Mesendoderm (in vitro differentiated cells): Measurements from ENCODE around the gene TRNP1.

Source experiments
- DNase-seq: peaks from one replicate; pipeline ENCODE4 v3.0.0; 2013
- H2AK5ac ChIP-seq: 2 replicates; pipeline ENCODE4 v1.6.1; 2013; ENCODE audit warnings: low read length, inconsistent platforms
- H2BK120ac ChIP-seq: 2 replicates; pipeline ENCODE4 v1.6.1; 2013; ENCODE audit warnings: low read depth, mild to moderate bottlenecking, low read length, moderate library complexity, mixed read lengths
- H2BK15ac ChIP-seq: replicated peaks from 2 replicates; pipeline ENCODE4 v1.6.1; 2013; ENCODE audit warnings: low read depth, mild to moderate bottlenecking, moderate library complexity
- H2BK5ac ChIP-seq: 2 replicates; pipeline ENCODE4 v1.6.1; 2013; ENCODE audit warnings: low read length, inconsistent platforms
- H3K18ac ChIP-seq: 2 replicates; pipeline ENCODE4 v1.6.1; 2013; ENCODE audit warnings: mild to moderate bottlenecking, low read length, mixed read lengths
- H3K23ac ChIP-seq: one replicate; pipeline ENCODE4 v1.6.1; 2013; ENCODE audit warnings: low read length
- H3K27ac ChIP-seq: 2 replicates; pipeline ENCODE4 v1.5.1; 2013; ENCODE audit warnings: low read depth, mild to moderate bottlenecking, inconsistent platforms, low read length, moderate library complexity
- H3K27me3 ChIP-seq: 2 replicates; pipeline ENCODE4 v1.6.1; 2013; ENCODE audit warnings: low read length, control low read depth, mild to moderate bottlenecking, inconsistent platforms; ENCODE audit not compliant: insufficient read depth, poor library complexity
- H3K36me3 ChIP-seq: 2 replicates; pipeline ENCODE4 v1.6.1; 2013; ENCODE audit warnings: low read length, inconsistent platforms; ENCODE audit not compliant: control insufficient read depth, insufficient read depth
- H3K4ac ChIP-seq: one replicate; pipeline ENCODE4 v1.6.1; 2013; ENCODE audit warnings: low read depth, mild to moderate bottlenecking, low read length, moderate library complexity
- H3K4me1 ChIP-seq: 2 replicates; pipeline ENCODE4 v1.6.1; 2013; ENCODE audit warnings: low read depth, low read length, inconsistent platforms; ENCODE audit not compliant: control insufficient read depth
- H3K4me2 ChIP-seq: 2 replicates; pipeline ENCODE4 v1.6.1; 2013; ENCODE audit warnings: low read length
- H3K4me3 ChIP-seq: 2 replicates; pipeline ENCODE4 v1.5.1; 2013; ENCODE audit warnings: mild to moderate bottlenecking, low read length
- H3K56ac ChIP-seq: one replicate; pipeline ENCODE4 v1.6.1; 2013; ENCODE audit warnings: low read length
- H3K79me1 ChIP-seq: 2 replicates; pipeline ENCODE4 v1.6.1; 2013; ENCODE audit warnings: low read length, inconsistent platforms
- H3K79me2 ChIP-seq: 2 replicates; pipeline ENCODE4 v1.6.1; 2013; ENCODE audit warnings: mild to moderate bottlenecking, low read length; ENCODE audit not compliant: control insufficient read depth, insufficient read depth
- H3K9ac ChIP-seq: 2 replicates; pipeline ENCODE4 v1.6.1; 2013; ENCODE audit warnings: low read length, inconsistent platforms
- H4K5ac ChIP-seq: one replicate; pipeline ENCODE4 v1.6.1; 2013; ENCODE audit warnings: low read length
- H4K8ac ChIP-seq: one replicate; pipeline ENCODE4 v1.6.1; 2013; ENCODE audit warnings: low read depth, mild to moderate bottlenecking, control low read depth, low read length, moderate library complexity
- WGBS: extraction: QIAGEN DNeasy Blood & Tissue Kit; methylation state at CpG from one replicate; pipeline ENCODE4 v1.1.7; 2013; ENCODE audit warnings: low lambda C conversion rate, missing lambda C conversion rate; ENCODE audit not compliant: insufficient coverage; ENCODE audit errors: extremely low coverage; 5-methylcytosine and 5-hydroxymethylcytosine counted together

Gene TRNP1

GRCh38 chr1:26949266-26949925 lies 44.1 kb upstream of the TRNP1 start:
- Histone ChIP-seq H3K4me3 (no peak overlapping the region), H3K23ac (no peak overlapping the region)

GRCh38 chr1:26949926-26950319 lies 43.6 kb upstream of the TRNP1 start:
- DNase-seq: no peak
- peaks cover 8% of the 10 kb centered on the region for H3K36me3 ChIP-seq
- no peak overlapping the region for H3K18ac ChIP-seq
- no peak overlapping the region for H3K27ac ChIP-seq
- no peaks in the 10 kb centered on the region for H3K79me1 ChIP-seq
- H4K5ac ChIP-seq: no peak overlapping the region
- no peak overlapping the region for H3K9ac ChIP-seq
- H3K4me2 ChIP-seq: no peak overlapping the region
- H3K4me3 ChIP-seq: no peak overlapping the region
- H3K27me3 ChIP-seq: no peaks in the 10 kb centered on the region
- H3K56ac ChIP-seq: no peak overlapping the region
- no peak overlapping the region for H2AK5ac ChIP-seq
- H3K79me2 ChIP-seq: no peaks in the 10 kb centered on the region
- no peak overlapping the region for H2BK15ac ChIP-seq
- WGBS: no CpG with 5 or more reads among the region's 3 CpGs
- H2BK5ac ChIP-seq: no peak overlapping the region
- no peak overlapping the region for H4K8ac ChIP-seq
- no peak overlapping the region for H3K4ac ChIP-seq
- H3K4me1 ChIP-seq: no peaks in the 10 kb centered on the region
- H3K23ac ChIP-seq: no peak overlapping the region
- no peak overlapping the region for H2BK120ac ChIP-seq

More at GRCh38 chr1:26949266-26949925, 44.1 kb upstream of the TRNP1 start:
- no peak overlapping the region for H3K18ac ChIP-seq
- H2AK5ac ChIP-seq: no peak overlapping the region
- H4K5ac ChIP-seq: no peak overlapping the region
- DNase-seq: no peak
- no peaks in the 10 kb centered on the region for H3K79me1 ChIP-seq
- no peak overlapping the region for H3K9ac ChIP-seq
- no peak overlapping the region for H3K27ac ChIP-seq
- peaks cover 8% of the 10 kb centered on the region for H3K36me3 ChIP-seq
- H2BK120ac ChIP-seq: no peak overlapping the region
- no peak overlapping the region for H3K4me2 ChIP-seq
- no peak overlapping the region for H2BK5ac ChIP-seq
- H3K4ac ChIP-seq: no peak overlapping the region
- H3K27me3 ChIP-seq: no peaks in the 10 kb centered on the region
- H4K8ac ChIP-seq: no peak overlapping the region
- no peaks in the 10 kb centered on the region for H3K79me2 ChIP-seq
- H3K4me1 ChIP-seq: no peaks in the 10 kb centered on the region
- no CpG with 5 or more reads among the region's 1 CpG for WGBS
- no peak overlapping the region for H3K56ac ChIP-seq
- H2BK15ac ChIP-seq: no peak overlapping the region

GRCh38 chr1:26950602-26951001 lies 42.9 kb upstream of the TRNP1 start:
- no peak overlapping the region for H2AK5ac ChIP-seq
- no peaks in the 10 kb centered on the region for H3K79me1 ChIP-seq
- H3K23ac ChIP-seq: no peak overlapping the region
- H2BK120ac ChIP-seq: no peak overlapping the region
- H3K27me3 ChIP-seq: no peaks in the 10 kb centered on the region
- no peak overlapping the region for H4K8ac ChIP-seq
- H2BK5ac ChIP-seq: no peak overlapping the region
- no peak overlapping the region for H3K4ac ChIP-seq
- no peaks in the 10 kb centered on the region for H3K79me2 ChIP-seq
- no peak overlapping the region for H3K27ac ChIP-seq
- DNase-seq: no peak
- H3K36me3 ChIP-seq: peaks cover 7% of the 10 kb centered on the region
- H3K9ac ChIP-seq: no peak overlapping the region
- no CpG with 5 or more reads among the region's 8 CpGs for WGBS
- no peak overlapping the region for H3K56ac ChIP-seq
- no peaks in the 10 kb centered on the region for H3K4me1 ChIP-seq
- no peak overlapping the region for H3K4me2 ChIP-seq
- H3K18ac ChIP-seq: no peak overlapping the region
- H2BK15ac ChIP-seq: no peak overlapping the region
- no peak overlapping the region for H4K5ac ChIP-seq
- H3K4me3 ChIP-seq: no peak overlapping the region

GRCh38 chr1:26951216-26951615 lies 42.3 kb upstream of the TRNP1 start:
- DNase-seq: no peak
- no peak overlapping the region for H3K4me2 ChIP-seq
- no CpG with 5 or more reads among the region's 14 CpGs for WGBS
- H2BK15ac ChIP-seq: no peak overlapping the region
- no peak overlapping the region for H3K4ac ChIP-seq
- H3K9ac ChIP-seq: no peak overlapping the region
- no peak overlapping the region for H2AK5ac ChIP-seq
- H3K18ac ChIP-seq: no peak overlapping the region
- H3K56ac ChIP-seq: no peak overlapping the region
- H3K4me3 ChIP-seq: no peak overlapping the region
- no peak overlapping the region for H3K23ac ChIP-seq
- no peaks in the 10 kb centered on the region for H3K79me1 ChIP-seq
- H4K8ac ChIP-seq: no peak overlapping the region
- no peaks in the 10 kb centered on the region for H3K27me3 ChIP-seq
- no peak overlapping the region for H2BK120ac ChIP-seq
- H3K27ac ChIP-seq: no peak overlapping the region
- no peak overlapping the region for H2BK5ac ChIP-seq
- peaks cover 2% of the 10 kb centered on the region for H3K36me3 ChIP-seq
- no peaks in the 10 kb centered on the region for H3K4me1 ChIP-seq
- H3K79me2 ChIP-seq: no peaks in the 10 kb centered on the region
- H4K5ac ChIP-seq: no peak overlapping the region

GRCh38 chr1:26951821-26952497 lies 41.5 kb upstream of the TRNP1 start:
- Histone ChIP-seq H3K27me3 (no peaks in the 10 kb centered on the region), H3K79me1 (no peaks in the 10 kb centered on the region), H4K8ac (no peak overlapping the region), H3K36me3 (no peaks in the 10 kb centered on the region), H3K18ac (no peak overlapping the region), H2BK15ac (no peak overlapping the region), H2AK5ac (no peak overlapping the region), H3K4me3 (no peak overlapping the region), H3K23ac (no peak overlapping the region), H2BK120ac (no peak overlapping the region), H3K56ac (no peak overlapping the region), H3K27ac (no peak overlapping the region), H3K9ac (no peak overlapping the region), H4K5ac (no peak overlapping the region), H3K79me2 (no peaks in the 10 kb centered on the region), H3K4ac (no peak overlapping the region), H2BK5ac (no peak overlapping the region), H3K4me2 (no peak overlapping the region), H3K4me1 (no peaks in the 10 kb centered on the region)
- WGBS: no CpG with 5 or more reads among the region's 24 CpGs
- no peak for DNase-seq
